ENCODE measurements around the gene KMT2D.

Gene KMT2D

GRCh38 chr12:49060237-49061156, at the start of gene KMT2D:
TSS of gene KMT2D (minus strand) at chr12:49060794. CDS start at chr12:49055324, 5,470 bp downstream.
- peak within 1 kb of the TSS; percentile 95 for H3K4me3 ChIP-seq (ENCODE audit: low read depth, low read length)
- DNase-seq (ENCODE audit: low read depth) = peak; percentile 92

- DNase-seq (ENCODE audit: low read depth) = no peak
- peak overlapping the region; percentile 98 for H3K4me3 ChIP-seq (ENCODE audit: low read depth, low read length)
Observed at GRCh38 chr12:49109641-49110463, 49.3 kb upstream of the KMT2D start.

DNA sequence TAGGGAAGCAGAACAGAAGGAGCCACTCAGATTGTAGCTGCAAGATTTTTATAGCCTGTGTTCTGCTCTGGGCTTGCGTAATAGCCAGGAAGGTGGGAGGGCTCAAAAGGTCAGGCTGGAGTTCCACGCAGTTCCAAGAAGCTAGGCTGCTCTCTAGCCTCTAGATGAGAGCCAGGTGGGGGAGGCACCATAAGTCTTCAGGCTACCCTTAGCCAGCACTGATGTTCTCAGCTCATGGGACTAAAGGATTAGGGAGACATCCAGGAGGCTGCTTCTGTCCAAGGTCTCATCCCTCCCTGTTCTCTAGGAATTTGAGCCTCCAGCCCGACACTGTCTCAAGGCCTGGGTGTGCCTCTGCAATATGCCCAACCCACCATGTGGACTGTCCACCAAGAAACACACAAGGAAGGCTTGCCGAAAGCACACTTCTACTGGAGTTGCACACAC, 48.4 kb upstream of the KMT2D start:
- DNase-seq (ENCODE audit: low read depth) = no peak
- H3K4me3 ChIP-seq (ENCODE audit: low read depth, low read length) = peak overlapping the region; percentile 98

DNA sequence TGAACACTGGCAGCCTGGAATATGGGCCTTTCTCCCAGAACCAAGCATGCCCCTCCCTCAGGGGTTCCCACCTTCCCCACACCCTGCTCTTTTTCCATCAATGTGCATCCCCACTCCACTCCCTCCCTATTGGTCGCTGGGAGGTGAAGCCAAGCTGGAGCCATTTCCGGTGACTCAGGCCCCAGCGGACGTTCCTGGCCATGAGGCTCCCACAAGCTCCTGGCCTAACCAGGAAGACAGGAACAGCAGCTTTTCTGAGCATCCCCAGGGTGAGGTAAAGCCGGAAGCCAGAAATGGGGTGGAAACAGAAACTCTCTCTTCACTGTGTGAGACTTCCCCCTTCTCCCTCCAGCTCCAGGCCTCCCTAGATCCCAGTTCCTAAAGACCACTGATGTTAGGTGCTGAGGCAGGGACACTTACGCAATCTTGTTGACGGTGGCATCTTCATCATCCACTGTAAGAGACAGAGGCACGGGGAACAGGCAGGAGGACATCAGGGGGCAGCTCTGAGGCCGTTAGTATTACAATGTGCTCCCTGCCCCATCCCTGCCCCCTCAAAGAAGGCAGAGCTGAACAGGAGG, 45.0 kb upstream of the KMT2D start:
- no peak overlapping the region for H3K4me3 ChIP-seq (ENCODE audit: low read depth, low read length)
- DNase-seq (ENCODE audit: low read depth) = no peak

DNA sequence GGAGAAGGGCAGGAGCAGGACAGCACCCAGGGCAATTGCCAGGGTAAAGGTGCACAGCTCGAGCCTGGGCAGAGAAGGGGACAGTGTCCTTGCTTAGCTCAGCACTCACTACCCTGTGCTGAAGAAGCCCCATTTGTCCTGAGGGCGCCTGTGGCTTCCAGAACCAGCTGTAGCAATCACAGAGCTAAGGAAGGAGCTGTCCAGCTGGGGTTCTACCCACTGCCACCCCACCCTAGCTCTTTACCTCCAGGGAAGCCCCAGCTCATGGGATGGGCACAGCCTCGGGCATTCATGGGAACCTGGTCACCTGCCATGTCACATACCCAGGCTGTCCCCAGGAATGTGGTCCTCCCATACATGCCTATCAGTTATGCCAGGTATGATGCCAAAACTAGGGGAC, 44.2 kb upstream of the KMT2D start:
- no peak for DNase-seq (ENCODE audit: low read depth)
- no peak overlapping the region for H3K4me3 ChIP-seq (ENCODE audit: low read depth, low read length)

- H3K4me3 ChIP-seq (ENCODE audit: low read depth, low read length) = no peak overlapping the region
- no peak for DNase-seq (ENCODE audit: low read depth)
Observed at GRCh38 chr12:49100380-49100779, 39.8 kb upstream of the KMT2D start.

DNA sequence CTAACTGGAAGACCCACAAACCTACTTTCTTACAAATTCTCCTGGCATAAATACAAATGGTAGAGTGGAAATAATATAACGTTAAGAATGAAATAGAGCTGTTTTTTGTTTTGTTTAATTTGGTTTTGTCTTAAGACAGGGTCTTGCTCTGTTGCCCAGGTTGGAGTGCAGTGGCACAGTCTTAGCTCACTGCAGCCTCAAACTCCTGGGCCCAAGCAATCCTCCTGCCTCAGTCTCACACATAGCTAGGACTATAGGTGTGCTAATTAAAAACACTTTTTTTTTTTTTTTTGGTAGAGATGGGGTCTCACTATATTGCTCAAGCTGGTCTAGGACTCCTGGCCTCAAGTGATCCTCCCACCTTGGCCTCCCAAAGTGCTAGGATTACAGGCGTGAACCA, 38.1 kb upstream of the KMT2D start:
- H3K4me3 ChIP-seq (ENCODE audit: low read depth, low read length) = no peak overlapping the region
- no peak for DNase-seq (ENCODE audit: low read depth)

GRCh38 chr12:49098035-49098451, 37.4 kb upstream of the KMT2D start:
- DNase-seq (ENCODE audit: low read depth) = no peak

DNA sequence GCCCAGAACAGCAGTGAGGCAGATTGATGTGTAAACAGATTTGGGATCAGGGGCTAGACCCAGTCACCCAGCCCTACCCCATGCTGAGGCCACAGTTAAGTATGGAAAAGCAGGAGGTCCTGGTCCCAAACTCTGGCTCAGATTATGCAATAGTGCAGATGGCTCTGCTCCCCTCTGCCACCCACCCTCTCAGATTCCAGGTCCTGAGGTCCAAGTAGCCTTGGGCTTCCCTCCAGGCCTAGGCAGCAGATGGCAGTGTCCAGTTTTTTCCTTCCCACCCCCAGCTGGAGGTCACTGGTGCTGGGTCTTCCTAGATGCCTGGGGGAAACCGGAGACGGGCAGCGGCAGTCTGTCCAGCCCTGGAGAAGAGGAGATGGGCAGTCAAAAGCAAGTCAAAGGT, 36.8 kb upstream of the KMT2D start:
- no peak overlapping the region for H3K4me3 ChIP-seq (ENCODE audit: low read depth, low read length)
- DNase-seq (ENCODE audit: low read depth) = no peak

More at GRCh38 chr12:49098035-49098451, 37.4 kb upstream of the KMT2D start:
- no peak overlapping the region for H3K4me3 ChIP-seq (ENCODE audit: low read depth, low read length)

GRCh38 chr12:49094975-49095365, 34.4 kb upstream of the KMT2D start:
- no peak overlapping the region for H3K4me3 ChIP-seq (ENCODE audit: low read depth, low read length)
- no peak for DNase-seq (ENCODE audit: low read depth)

DNA sequence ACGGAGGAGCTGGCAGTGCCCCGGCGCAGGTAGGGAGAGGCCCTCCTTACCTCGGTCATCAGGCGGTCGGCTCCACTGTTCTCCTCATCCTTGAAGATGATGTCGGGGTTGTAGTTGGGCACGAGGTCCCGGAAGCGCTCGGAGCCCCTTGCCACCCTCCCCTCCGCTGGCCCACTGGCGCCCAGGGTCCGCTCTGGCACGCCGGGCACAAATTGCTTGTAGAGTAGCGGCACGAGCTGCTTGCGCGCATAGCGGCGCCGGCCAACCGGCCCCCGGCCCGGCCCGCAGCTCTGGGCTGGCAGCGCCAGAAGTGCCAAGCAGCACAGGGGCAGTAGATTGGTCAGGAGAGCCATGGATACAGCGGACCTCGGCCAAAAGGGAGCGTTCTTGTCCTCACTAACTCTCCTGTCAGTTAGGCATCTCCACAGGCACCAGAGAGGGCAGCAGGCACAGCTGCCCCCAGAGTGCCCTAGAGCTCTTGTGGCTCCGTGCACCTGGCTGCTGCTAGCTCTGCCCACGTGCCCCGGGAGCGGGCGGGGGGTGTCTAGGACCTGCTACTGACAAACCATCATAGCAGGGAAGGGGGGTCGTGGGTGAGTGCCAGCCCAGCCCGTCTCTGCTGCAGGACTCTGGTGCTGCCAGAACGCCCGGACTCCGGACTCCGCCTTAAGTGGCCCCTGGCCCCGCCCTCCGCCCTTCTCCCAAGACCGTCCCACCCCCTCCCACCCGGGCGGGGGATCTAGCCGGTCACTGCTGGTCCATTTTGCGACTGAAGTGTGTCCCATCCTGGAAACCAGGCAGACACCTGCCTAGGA, 33.8 kb upstream of the KMT2D start, which contains the start of gene DHH:
Gene DHH, minus strand, starts transcription at position 642 of the 815 bp plus-strand sequence. Its CDS starts 289 bp downstream, at position 353.
- no peak for DNase-seq (ENCODE audit: low read depth)
- H3K4me3 ChIP-seq (ENCODE audit: low read depth, low read length) = peak within 1 kb of the TSS; percentile 22

- H3K4me3 ChIP-seq (ENCODE audit: low read depth, low read length) = peak overlapping the region; percentile 22
- DNase-seq (ENCODE audit: low read depth) = no peak
Observed at GRCh38 chr12:49093792-49094159, 33.2 kb upstream of the KMT2D start.

DNA sequence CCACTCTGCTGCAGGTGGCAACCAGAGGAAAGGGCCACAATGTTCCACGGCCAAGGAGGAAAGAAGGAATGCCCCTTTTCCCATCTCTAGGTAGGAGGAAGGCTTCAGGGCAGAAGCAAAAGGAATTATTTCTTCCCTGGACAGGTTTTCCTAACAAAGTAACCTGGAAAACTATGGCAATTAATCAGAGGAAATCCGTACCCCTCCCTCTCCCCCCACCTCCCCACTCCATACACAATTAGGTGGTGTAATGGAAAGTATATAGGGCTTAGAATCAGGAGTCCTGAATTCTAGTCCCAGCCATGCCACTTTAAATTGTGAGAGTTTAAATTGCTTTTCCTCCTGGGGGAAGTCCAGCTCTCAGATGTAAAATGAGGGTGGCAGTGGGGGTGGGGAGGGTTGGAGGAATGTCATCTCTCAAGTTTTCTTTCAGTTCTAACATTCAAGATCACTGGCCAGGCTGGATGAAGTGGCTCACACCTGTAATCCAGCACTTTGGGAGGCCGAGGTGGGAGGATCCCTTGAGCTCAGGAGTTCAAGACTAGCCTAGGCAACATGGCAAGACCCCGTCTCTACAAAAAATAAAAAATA, 32.3 kb upstream of the KMT2D start:
- H3K4me3 ChIP-seq (ENCODE audit: low read depth, low read length) = no peak overlapping the region
- no peak for DNase-seq (ENCODE audit: low read depth)

DNA sequence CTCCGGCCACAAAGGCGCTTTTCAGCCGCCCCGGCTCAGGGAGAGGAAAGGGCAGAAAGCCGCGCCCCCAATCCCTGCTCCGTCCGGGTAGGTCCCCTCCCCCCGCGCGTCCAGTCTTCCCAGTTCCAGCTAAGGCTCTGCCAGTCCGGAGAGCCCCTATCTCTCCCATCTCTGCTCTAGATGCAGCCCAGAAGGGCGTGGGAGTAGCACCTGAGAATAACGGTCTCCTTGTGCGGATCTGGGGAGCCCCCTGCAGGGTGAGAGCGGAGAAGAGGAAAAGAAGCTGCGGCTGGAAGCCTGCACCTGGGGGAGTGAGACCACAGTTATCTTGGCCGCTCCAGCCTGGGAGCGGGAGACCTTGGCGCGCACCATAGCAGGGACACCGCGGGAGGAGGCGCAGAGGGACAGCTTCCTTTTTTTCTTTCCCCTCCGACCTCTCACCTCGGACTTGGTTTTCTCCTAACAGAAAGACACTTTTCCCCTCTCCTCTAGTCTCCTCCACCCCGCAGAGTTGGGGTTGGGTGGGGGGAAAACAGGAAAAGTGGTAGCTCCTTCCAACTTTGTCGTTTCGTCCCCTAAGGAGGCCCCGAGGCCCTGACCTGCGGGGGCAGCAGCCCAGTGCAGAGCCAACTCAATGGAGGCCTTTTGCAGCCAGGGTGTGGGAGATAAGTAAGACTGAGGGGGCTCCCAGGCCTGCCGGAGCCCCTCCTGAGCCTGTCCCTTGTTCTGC, 31.7 kb upstream of the KMT2D start:
- H3K4me3 ChIP-seq (ENCODE audit: low read depth, low read length) = peak overlapping the region; percentile 36
- no peak for DNase-seq (ENCODE audit: low read depth)

DNA sequence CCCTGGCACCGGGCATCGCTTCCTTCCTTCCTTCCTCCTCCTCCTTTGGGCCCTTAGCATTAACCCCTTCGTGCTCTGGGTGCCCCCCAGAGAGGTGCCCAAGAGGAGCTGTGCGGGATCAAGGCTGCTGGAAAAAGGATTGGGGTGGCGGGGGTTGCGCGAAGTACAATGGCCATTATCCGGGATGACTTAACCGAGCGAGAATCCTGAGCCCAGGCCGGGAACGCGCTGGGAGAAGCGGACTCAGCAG, 31.2 kb upstream of the KMT2D start:
- DNase-seq (ENCODE audit: low read depth) = no peak
- H3K4me3 ChIP-seq (ENCODE audit: low read depth, low read length) = peak overlapping the region; percentile 36

GRCh38 chr12:49091056-49091835, 30.7 kb upstream of the KMT2D start:
- DNase-seq (ENCODE audit: low read depth) = no peak
- H3K4me3 ChIP-seq (ENCODE audit: low read depth, low read length) = peak overlapping the region; percentile 36

Data from skeletal muscle cell (primary cell).